HG02588 (cell line): ENCODE data around the gene PACSIN3.

Experiments used
- ATAC-seq: cut with Tn5 transposase; IDR thresholded peaks from one replicate; pipeline ENCODE4 v1.9.1; 2021; ENCODE audit warnings: mild to moderate bottlenecking, moderate library complexity; ENCODE audit not compliant: unreplicated experiment

PACSIN3 gene

DNA sequence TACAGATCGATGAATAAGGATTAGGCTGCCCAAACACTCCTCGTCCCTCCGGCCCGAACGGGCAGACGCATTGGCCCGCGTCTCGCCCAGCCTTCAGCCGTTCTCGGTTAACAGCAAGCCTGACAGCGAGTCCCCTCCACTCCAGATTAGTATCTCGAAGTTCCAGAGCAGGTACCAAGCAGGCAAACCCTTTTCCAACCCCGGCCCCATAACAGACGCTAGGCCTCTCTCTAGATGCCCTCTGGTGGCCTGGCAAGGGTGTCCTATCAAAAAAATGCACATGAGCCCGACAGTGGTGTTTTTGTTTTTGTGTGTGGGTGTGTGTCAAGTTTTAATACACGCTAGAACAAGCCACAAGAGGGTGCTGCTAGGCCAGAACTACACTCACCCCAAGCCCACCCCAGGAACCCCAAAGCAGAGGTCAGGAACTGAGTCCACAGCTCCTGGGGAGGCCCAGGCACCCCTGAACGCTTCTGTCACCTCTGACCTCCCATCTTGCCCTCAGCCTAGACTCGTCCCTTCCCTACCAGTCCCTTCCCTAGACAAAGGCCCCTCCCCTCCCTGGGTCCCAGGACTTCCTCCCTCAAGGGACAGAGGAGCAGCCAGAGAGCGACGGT, 8.9 kb downstream of the PACSIN3 start:
- ATAC-seq, result peak; percentile 47

DNA sequence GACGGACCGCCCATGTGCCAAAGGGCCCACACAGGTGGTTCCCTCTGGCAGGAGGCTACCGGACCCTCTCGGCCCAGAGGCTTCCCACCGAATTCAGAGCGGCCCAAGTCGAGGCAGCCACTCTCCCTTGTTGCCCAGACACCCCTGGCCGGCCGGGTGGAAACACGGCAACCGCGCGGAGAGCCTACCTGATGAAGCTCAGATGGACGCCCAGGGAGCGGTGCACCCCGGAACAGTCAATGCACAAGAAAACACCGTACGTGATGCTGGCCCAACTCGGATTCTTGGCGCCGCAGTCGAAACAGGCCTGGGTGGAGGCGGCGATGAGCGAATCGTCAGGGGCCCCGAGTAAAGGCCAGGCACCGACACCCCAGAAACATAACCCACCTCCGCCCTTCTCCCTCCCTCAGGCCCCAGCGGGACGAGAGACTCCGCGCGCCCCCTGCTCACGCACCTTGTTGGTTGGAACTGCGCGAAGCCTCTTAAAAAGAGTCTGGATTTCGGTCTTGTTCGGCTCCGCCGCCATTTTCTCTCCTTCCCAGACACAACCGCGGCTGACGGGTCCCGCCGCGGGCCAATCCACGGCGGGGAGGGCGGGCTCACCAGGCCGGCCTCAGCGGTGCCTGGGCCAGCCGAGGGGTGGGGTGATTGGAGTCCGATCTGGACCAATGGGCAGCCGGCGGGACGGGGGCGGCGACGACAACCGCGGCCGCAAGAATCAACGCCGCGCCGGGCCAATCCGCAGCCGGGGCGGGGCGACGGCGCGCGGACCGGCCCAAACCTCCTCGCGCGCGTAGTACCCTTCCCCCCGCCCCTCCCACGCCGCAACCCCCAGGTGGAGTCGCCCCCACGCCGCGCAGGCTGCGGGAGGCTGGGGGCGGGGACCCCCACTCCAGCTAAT, 9.7 kb downstream of the PACSIN3 start, which contains the start of gene ARFGAP2:
ARFGAP2 (minus strand) TSS at position 552 of the 901 bp plus-strand sequence; CDS start at position 526, 26 bp downstream.
- ATAC-seq, result peak; percentile 92

DNA sequence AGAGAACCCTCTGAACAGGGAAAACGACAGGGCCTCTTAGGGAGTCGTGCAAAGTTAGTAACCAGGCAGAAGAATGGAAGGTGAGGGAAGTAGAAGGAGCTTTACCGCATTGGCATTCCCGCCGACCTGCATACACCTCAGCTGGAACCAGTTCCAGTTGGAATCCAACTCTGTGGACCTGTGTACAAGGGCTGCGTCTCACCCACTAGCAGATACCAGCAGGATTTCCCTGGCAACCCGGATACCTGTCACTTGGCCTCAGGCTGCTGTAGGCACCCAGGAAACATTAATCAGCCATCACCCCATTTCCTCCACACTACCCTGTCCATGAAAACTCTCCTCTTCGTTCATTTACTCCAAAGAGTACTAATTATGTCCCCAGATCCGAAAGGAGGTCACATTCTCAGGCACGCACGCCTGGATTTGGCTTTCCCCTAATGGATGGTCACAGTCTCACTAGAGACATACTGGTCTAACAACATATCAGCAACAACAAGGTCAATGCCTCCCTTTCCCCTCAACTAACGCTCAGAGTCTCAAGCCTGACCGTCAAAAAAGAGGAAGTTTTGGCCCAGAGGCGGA, 10.4 kb downstream of the PACSIN3 start:
- ATAC-seq, result no peak

DNA sequence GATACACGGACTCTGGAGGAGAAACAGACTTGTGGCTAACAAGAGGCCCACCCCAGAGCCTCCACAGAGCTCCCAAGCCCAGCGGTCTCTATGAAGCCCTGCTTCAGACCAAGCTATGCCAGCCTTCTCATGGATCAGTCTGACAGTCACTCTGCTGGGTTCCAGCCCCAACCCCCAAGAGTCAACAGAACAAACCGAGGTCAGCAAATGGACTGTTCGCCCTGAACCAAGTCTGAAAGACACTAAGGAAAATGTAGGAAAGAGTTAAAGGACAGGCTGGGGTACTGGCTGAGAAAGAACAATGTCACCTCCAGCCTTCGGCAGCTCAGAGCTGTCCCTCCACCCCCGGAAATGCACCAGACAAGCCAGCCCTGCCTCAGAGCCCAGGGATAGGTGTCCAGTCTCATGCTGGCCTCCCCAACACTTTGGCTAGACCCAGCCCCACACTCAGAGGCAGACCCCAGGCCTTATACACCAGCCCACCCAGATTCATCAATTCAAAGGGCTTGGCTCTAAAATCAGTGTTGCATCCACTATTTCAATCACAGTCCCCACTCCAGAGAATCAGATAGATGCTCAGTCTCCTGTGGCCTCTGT, 13.4 kb downstream of the PACSIN3 start:
- no peak for ATAC-seq

DNA sequence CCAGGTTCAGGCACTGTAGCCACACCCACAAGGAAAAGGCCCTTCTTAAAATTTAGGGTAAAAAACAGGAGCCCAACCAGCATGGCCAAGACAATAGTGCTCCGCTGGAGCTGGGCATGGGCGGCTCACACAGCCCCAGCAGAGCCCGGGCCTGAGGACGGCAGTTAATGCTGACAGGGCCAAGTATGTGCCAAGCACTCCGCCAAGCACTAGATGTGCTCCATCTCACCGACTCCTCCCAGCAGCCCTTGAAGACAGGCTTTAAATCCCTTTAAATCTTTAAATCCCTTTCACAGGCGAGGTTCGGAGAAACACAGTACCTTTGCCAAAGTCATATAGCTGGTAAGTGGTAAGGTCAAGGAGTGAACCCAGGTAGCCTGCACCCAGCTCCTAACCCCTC, 14.4 kb downstream of the PACSIN3 start:
- no peak for ATAC-seq

DNA sequence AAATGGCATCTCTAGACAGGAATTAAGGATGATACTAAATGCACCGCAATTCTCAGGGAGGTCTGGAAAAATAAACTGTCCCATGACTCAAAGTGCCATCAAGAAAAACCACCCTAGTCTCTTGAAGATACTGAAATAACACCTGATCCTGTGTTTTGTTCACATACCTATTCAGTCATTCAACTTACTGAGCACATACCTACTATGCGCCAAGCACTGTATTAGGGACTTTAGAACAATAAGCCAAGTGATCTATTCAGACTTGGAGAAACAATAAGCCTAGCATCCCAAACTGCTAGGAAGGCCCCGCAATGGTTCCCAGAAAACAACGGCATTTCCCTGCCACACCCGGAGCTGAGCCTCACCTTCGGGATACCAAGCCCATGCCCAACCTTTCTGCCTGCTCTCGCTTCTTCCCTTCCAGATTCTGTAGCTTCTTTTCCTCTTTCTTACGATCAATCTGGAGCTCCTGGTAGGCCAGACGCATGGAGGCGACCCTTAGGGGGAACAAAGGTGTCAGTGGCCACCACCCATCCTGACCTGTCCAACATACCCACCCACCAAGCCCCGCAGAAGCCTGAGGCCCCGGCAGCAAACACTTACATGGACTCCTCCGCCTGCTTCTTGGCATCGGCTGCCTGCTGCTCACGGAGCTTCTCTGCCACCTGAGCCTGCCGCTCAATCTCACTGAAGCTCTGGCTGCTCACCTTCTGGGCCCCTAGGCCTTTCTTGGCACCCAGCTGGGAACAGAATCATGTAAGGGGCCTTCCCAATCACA, 15.0 kb downstream of the PACSIN3 start:
- ATAC-seq, result no peak

DNA sequence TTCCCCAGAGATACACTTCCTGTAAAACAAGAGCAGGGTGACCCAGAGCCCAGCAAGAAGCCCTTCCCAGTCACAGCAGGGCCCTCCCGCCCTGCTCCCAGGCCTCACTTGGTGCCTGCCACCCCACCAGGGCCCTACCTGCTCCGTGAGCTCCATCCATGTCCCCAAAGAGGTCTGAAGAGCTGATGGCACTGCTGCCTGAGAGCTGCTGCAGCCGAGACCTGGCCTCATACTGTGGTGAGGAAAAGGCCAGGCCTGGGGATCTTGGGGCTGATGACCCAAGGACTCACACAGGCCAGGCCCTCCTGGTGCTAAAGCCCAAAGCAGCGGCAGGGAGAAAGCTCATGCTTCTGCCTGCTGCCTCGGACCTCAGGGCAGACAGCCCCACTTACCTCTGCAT, 19.9 kb downstream of the PACSIN3 start:
- ATAC-seq, result no peak

DNA sequence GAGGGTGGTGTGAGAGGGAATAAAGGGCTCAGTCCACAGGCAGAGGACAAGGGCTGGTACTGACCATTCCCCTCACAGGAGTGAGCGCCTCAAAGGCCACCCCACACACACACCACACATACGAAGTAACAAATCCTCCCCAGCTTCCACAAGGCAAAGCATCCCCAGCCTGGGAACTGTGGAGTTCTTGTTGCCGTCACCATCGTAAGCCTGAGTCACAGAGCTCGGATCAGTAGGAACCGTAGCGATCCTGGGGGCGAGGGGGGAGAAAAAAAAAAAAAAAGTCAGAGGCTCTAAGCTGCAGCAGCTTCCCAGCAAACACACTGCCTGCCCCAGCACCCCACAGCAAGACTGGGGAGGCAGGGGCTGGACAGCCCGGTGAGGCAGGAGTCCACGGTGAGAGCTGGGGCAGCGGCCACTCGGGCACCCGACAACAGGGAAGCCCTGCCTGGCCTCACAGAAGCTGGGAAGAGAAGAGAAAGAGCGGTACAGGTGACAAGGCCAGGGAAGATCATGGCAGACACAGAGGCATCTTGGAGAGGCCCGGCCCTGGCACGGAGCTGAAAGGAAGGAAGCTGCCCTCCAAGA, 20.9 kb downstream of the PACSIN3 start:
- ATAC-seq, result no peak

DNA sequence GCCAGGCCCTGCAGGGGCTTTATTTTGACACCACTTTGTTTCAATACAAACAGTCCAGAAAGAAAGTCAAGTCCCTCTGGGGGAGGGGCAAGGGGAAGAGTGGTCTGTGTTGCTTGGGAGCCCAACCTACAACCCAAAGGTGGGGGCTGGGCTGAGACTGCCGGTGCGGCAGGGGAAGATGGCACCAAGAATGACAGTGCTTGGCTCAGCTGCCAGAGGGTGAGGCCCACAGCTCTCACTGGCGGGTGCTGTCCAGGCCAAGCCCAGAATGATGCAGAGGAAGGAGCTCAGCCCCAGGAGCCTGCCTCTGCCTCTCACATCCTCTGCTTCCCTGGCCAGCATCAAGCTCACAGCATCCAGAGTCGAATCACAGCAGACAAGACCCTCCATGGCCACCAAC, 21.9 kb downstream of the PACSIN3 start:
- ATAC-seq, result no peak

DNA sequence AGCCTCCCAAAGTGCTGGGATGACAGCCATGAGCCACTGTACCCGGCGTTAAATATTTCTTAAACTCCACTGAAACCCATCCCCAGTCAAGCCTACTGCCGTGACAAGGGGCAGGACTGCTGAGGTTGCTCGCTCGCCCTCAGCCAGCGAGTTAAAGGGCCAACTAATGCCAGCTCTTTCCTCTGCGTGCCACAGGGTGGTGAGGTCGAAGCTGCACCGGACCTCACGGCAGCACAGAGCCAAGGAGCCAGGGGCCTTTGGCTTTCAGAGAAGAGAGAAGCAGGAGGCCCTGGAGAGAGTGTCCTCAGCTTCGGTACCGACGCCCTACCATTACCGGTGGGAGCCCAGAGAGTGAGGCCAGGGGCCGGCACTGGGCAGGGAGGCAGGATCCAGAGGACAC, 22.3 kb downstream of the PACSIN3 start:
- no peak for ATAC-seq

DNA sequence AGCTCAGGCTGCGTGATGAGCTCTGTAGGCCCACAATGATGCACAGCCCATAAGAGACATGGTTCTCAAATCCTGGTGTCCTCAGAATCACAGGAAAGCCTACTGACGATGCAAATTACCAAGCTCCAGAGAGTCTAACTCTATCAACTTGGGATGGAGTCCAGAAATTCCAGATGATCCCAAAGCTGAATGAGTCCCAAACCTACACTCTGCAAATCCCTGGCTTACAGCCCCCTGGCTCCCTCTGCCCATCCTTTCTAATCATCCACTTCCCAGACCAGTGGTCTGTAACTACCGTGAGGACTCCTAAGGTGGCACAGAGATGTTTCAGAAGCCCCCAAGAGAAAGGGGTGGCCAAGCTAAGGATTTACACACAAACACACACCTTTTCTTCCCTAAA, 23.0 kb downstream of the PACSIN3 start:
- no peak for ATAC-seq

DNA sequence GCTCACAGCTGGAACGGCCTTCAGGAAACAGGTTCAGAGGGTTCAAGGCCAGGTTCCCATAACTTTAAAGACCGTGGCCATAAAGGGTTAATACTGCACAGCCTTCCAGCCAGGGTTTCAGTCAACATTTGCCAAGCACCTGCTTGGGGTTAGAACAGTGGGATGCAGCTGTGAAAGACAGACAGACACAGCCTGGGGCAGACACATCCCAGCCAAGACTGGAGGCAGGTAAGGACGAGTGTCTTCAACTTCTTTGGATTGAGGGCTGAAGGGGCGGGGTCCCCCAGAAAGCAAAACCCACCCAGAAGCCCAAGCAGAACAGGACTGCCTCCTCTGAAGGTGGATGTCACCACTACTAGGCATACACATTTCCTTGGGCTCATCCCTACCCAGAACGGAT, 23.8 kb downstream of the PACSIN3 start:
- ATAC-seq, result no peak

DNA sequence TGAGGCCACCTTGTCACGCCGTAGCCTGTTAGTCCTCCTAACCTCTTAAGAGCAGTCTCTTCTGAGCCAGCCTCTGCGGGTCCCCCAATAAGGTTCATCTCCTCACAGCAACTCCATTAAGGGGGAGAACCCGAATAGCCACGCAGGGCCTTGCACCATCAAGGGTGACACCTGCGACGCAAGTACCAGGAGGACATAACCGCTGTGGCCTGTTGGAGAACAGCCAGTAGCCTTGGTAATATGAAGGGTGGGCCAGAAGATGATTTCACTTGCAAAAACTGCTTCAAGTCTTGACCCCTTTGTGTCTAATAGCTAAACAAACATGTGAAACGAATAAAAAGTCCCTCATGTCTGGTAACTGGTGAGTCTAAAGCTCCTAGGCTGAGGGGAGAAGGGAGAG, 24.3 kb downstream of the PACSIN3 start:
- ATAC-seq, result no peak

DNA sequence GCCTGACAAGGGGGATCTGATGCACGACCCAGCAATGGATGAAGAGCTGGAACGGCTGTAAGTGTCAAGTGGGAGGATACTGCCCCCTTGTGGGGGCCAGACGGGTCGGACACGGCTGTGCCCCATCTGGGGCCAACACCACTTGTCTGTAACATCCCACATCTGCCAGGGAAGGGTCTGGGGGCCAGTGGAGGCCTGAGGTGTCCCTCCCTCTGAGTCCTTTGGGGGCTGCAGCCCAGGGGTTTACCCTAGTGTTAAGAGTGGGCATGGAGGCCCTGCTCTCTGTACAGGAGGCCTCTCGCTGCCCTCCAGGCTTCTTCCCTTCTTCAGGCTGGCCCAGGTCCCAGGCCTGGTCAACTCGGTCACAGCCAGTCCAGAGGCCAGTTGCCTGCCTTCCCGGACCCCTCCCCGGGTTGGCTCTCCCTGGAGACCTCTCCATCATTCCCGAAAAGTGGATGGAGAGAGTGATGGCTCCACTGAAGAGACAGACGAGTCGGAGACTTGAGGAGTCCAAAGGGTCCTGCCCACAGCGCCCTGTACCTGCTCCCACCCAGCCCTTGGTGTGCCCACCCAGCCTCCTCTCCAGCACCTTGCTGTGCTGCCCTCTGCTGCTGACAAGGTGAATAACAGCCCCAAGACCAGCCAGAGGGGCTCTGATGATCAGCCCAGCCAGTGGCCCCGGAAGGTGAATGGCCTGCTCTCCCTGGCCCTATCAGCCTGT, 24.9 kb downstream of the PACSIN3 start:
- peak; percentile 55 for ATAC-seq

DNA sequence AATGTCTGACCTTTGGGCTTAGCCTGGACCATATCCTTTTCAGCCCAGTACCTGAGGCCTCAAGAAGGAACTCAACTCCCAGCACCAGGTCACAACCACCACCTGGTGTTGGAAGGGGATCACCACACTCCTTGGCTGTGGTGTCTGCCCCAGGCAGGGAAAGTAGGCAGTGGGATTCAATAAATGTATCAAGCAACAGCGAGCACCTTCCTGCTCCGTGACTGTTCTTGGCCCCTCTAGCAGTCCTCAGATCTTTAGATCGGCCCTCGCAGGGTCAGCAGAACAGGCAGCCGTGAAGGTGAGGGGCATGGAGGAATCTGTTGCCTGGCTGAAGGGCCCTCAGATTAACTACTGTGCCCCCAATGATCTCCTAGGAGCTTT, 25.5 kb downstream of the PACSIN3 start:
- ATAC-seq, result no peak

DNA sequence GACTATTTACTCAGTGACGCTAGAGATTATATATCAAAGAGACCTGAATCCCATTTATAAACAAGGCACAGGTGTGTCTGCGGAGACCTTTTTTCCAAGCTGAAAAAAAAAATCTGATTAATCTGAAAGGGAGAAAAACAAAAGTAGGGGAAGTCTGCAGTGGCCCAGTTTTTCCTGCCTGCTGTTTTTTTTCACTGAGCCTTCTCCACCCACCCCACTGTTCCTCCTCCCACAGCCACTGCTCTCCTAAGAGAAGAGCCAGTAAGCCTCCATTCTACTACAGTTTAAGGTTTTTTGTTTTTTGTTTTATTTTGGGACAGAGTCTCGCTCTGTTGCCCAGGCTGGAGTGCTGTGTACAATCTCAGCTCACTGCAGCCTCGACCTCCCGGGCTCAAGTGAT, 28.0 kb downstream of the PACSIN3 start:
- ATAC-seq, result no peak

DNA sequence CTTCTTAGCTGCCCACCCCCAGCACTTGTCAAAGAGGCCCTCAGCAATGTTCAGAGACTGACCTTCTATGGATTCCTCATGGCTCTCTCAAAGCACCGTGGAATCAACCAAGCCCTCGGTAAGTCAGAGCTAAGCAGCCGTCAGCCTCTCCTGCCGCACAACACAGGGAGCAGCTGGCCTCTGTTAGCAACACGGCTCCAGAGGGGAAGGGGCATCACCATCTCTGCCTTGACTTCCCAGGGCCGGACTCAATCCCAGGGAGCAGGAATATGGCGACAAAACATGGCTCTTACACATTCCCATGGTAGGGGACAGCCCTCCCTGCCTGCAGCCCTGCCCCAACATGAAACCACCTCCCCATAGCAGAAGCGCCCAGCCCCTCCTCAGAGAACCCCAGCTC, 28.4 kb downstream of the PACSIN3 start:
- ATAC-seq, result no peak

DNA sequence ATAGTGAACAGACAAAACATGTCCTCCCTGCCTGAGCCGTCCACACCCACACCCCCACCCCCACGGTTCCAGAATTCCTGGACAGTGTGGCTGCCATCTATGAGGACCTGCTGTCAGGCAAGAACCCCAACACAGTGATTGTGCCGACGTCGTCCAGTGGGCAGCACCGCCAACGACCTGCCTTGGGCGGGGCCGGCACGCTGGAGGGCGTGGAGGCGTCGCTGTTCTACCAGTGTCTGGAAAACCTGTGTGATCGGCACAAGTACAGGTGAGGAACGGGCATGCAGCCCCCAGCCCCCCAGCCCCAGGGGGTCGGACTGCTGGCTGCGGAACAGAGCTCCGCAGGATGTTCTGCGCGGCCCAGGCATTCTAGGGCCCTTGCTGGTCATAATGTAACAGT, 29.3 kb downstream of the PACSIN3 start:
- no peak for ATAC-seq

DNA sequence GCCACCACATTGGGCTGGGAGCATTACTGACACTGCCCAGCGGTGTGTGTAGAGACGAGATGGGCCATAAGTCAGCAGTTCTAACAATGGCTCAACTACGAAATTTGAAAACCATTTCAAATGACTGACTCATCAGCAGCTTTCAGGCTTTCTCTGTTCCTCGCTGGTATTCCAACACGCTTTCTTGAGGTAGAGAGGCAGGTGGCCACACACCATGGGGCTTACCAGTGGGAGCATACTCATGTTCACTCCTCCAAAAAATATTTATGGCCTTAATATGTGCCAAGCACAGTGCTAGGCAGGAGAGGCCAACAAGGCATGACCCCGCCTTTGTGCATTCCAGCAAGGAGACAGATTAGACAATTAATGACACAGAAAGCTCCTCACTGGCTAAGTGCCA, 29.9 kb downstream of the PACSIN3 start:
- ATAC-seq, result no peak

DNA sequence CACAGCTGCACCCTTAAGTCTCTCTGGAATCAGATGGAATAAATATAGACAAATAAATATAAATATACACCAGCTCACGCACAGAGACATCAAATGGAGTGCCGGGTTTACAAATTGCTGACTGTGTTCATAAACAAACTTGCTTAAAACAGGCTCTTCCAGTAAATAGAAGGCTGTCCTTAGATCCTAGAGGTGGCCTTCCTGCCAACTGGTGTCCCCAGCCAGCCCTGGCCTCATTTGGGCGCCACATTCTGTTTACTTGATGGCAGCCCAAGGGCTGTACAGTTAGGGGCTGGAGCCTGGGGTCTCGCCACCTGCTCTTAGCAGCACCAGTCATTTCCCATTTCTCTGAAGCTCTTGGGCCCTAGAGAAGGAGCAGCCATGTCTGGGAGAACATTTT, 30.4 kb downstream of the PACSIN3 start:
- ATAC-seq, result no peak
